Peyer's patch (tissue), 4 donors: Measurements from ENCODE around the gene APPL2.

ENCODE experiments used
- POLR2A ChIP-seq, 2 donors: fragments of 450-650 bp; IDR thresholded peaks; one replicate each; pipeline ENCODE4 v1.5.1; 2017; ENCODE audit warnings: antibody characterized with exemption in 2 of 2, mild to moderate bottlenecking in 2 of 2, moderate library complexity in 2 of 2
- TF ChIP-seq, protein P1 (sequence below), 6 experiments: fragments of 450-650 bp in 4 of 6; fragments of 200-600 bp in 2 of 6; sonication (generic) in 1 of 6; IDR thresholded peaks; one replicate each; pipeline ENCODE4 v1.5.1; 2017 to 2019; ENCODE audit warnings: antibody characterized with exemption in 6 of 6, mild to moderate bottlenecking in 3 of 6, moderate library complexity in 1 of 6

DNA sequence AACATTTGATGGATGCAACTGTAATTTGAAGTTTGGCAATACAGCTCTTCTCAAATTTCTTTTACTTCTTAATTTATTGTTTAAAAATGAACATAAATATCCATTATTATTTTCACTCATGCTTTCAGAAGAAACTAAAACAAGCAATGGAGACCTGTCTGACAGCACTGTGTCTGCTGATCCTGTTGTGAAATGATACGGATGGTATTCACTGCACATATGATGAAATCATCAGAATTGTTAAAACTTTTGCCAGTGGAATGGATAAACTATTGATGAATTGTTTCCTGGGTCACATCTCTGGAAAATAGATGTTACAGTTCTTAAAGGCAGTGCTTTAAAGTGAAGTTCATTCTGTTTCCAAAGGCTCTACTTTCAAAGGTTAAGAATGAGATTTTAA lies 69.2 kb downstream of the APPL2 start:
- TF ChIP-seq, protein P1, sequence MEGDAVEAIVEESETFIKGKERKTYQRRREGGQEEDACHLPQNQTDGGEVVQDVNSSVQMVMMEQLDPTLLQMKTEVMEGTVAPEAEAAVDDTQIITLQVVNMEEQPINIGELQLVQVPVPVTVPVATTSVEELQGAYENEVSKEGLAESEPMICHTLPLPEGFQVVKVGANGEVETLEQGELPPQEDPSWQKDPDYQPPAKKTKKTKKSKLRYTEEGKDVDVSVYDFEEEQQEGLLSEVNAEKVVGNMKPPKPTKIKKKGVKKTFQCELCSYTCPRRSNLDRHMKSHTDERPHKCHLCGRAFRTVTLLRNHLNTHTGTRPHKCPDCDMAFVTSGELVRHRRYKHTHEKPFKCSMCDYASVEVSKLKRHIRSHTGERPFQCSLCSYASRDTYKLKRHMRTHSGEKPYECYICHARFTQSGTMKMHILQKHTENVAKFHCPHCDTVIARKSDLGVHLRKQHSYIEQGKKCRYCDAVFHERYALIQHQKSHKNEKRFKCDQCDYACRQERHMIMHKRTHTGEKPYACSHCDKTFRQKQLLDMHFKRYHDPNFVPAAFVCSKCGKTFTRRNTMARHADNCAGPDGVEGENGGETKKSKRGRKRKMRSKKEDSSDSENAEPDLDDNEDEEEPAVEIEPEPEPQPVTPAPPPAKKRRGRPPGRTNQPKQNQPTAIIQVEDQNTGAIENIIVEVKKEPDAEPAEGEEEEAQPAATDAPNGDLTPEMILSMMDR (IDR thresholded peaks at IDR 0.05), result no peak
- TF ChIP-seq POLR2A (IDR thresholded peaks at IDR 0.05), result no peak
